WTC11 (cell line): ENCODE data around the gene BTK. TPM values are rescaled to one million over a fixed set of nuclear protein-coding genes. Genes with fewer than 3 reads are reported as not detected.

Source experiments
- ATAC-seq: fragments of 200-7000 bp; cut with Tn5 transposase; 2 replicates; pipeline ENCODE4 v1.10.0; 2021; ENCODE audit warnings: mild to moderate bottlenecking, moderate library complexity
- CTCF ChIA-PET: fragments of 300-600 bp; sonication (Branson Sonifier 250); formaldehyde crosslinking; loops from one replicate; lab custom pipeline; 2021; ENCODE audit warnings: antibody characterized with exemption; lab: Charles Lee
- POLR2A ChIA-PET: fragments of 350-600 bp; sonication (Branson Sonifier 250); formaldehyde crosslinking; loops from one replicate; lab custom pipeline; 2021; ENCODE audit warnings: antibody characterized with exemption; lab: Charles Lee
- DNase-seq: peaks from one replicate; pipeline ENCODE4 v3.0.0; 2021; ENCODE audit warnings: low spot score
- H3K27ac Mint-ChIP-seq: 2 replicates; pipeline ENCODE4 v1.8.0; 2021; ENCODE audit warnings: mixed read lengths
- H3K27me3 Mint-ChIP-seq: 2 replicates; pipeline ENCODE4 v1.8.0; 2021; ENCODE audit warnings: low read depth, mild to moderate bottlenecking, moderate library complexity, mixed read lengths
- H3K36me3 Mint-ChIP-seq: 2 replicates; pipeline ENCODE4 v1.8.0; 2021; ENCODE audit warnings: mixed read lengths
- H3K4me1 Mint-ChIP-seq: 2 replicates; pipeline ENCODE4 v1.8.0; 2022; ENCODE audit warnings: mixed read lengths
- H3K4me3 Mint-ChIP-seq: 2 replicates; pipeline ENCODE4 v1.8.0; 2021; ENCODE audit warnings: mild to moderate bottlenecking, moderate library complexity, mixed read lengths
- H3K9me3 Mint-ChIP-seq: 2 replicates; pipeline ENCODE4 v1.8.0; 2021; ENCODE audit warnings: mixed read lengths
- MXD4 ChIP-seq: fragments of 250-450 bp; sonication (Bioruptor Pico); IDR thresholded peaks from 2 replicates; pipeline ENCODE4 v1.8.0; 2021; ENCODE audit warnings: mild to moderate bottlenecking, moderate library complexity, borderline replicate concordance
- PRDM15 ChIP-seq: sonication (generic); formaldehyde crosslinking; IDR thresholded peaks from 2 replicates; pipeline ENCODE4 v1.8.0; 2022; ENCODE audit warnings: missing genetic modification reagents
- PRRX2 ChIP-seq: fragments of 250-450 bp; sonication (Bioruptor Pico); IDR thresholded peaks from 2 replicates; pipeline ENCODE4 v1.8.0; 2021; ENCODE audit warnings: mild to moderate bottlenecking
- RELA ChIP-seq: sonication (generic); formaldehyde crosslinking; IDR thresholded peaks from 2 replicates; pipeline ENCODE4 v1.8.1; 2022; ENCODE audit warnings: missing genetic modification reagents, mild to moderate bottlenecking, borderline replicate concordance
- RORB ChIP-seq: fragments of 250-450 bp; sonication (Bioruptor Pico); IDR thresholded peaks from 2 replicates; pipeline ENCODE4 v1.9.0; 2021; ENCODE audit warnings: mild to moderate bottlenecking
- TEAD1 ChIP-seq: sonication (generic); formaldehyde crosslinking; IDR thresholded peaks from 2 replicates; pipeline ENCODE4 v1.8.0; 2022; ENCODE audit warnings: mild to moderate bottlenecking, missing genetic modification reagents
- ZNF121 ChIP-seq: sonication (generic); formaldehyde crosslinking; IDR thresholded peaks from 2 replicates; pipeline ENCODE4 v1.8.0; 2023; ENCODE audit warnings: missing genetic modification reagents
- ZNF138 ChIP-seq: sonication (generic); formaldehyde crosslinking; conservative IDR thresholded peaks from 2 replicates; pipeline ENCODE4 v1.8.1; 2022; ENCODE audit warnings: mild to moderate bottlenecking, moderate library complexity, missing genetic modification reagents
- ZNF671 ChIP-seq: fragments of 250-450 bp; sonication (Bioruptor Pico); IDR thresholded peaks from 2 replicates; pipeline ENCODE4 v1.8.0; 2021; ENCODE audit warnings: mild to moderate bottlenecking
- ZSCAN18 ChIP-seq: fragments of 250-450 bp; sonication (Bioruptor Pico); IDR thresholded peaks from 2 replicates; pipeline ENCODE4 v2.1.2; 2022; ENCODE audit warnings: mild to moderate bottlenecking, moderate library complexity
- total RNA-seq: library from RNA; stranded (reverse); gene quantifications from 3 replicates; pipeline ENCODE4 v1.2.3, GENCODE V29; 2021
- TF ChIP-seq, protein P1 (sequence below): fragments of 250-450 bp; sonication (Bioruptor Pico); IDR thresholded peaks from 2 replicates; pipeline ENCODE4 v1.9.0; 2021; ENCODE audit warnings: mild to moderate bottlenecking
- TF ChIP-seq, protein P2 (sequence below): sonication (generic); formaldehyde crosslinking; IDR thresholded peaks from 2 replicates; pipeline ENCODE4 v1.8.1; 2023; ENCODE audit warnings: mild to moderate bottlenecking, missing genetic modification reagents, borderline replicate concordance
- TF ChIP-seq, protein P3 (sequence below): sonication (generic); formaldehyde crosslinking; IDR thresholded peaks from 2 replicates; pipeline ENCODE4 v1.8.1; 2022; ENCODE audit warnings: low read depth, missing genetic modification reagents, borderline replicate concordance

Gene BTK
- total RNA-seq, 1 experiment from 2014 or later = 0.74 TPM

- TF ChIP-seq, protein P1, sequence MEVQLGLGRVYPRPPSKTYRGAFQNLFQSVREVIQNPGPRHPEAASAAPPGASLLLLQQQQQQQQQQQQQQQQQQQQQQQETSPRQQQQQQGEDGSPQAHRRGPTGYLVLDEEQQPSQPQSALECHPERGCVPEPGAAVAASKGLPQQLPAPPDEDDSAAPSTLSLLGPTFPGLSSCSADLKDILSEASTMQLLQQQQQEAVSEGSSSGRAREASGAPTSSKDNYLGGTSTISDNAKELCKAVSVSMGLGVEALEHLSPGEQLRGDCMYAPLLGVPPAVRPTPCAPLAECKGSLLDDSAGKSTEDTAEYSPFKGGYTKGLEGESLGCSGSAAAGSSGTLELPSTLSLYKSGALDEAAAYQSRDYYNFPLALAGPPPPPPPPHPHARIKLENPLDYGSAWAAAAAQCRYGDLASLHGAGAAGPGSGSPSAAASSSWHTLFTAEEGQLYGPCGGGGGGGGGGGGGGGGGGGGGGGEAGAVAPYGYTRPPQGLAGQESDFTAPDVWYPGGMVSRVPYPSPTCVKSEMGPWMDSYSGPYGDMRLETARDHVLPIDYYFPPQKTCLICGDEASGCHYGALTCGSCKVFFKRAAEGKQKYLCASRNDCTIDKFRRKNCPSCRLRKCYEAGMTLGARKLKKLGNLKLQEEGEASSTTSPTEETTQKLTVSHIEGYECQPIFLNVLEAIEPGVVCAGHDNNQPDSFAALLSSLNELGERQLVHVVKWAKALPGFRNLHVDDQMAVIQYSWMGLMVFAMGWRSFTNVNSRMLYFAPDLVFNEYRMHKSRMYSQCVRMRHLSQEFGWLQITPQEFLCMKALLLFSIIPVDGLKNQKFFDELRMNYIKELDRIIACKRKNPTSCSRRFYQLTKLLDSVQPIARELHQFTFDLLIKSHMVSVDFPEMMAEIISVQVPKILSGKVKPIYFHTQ (CRISPR knock-in tag) = no peak
- TF ChIP-seq PRDM15 (CRISPR knock-in tag) (no peak), ZSCAN18 (CRISPR knock-in tag) (no peak), RELA (CRISPR knock-in tag) (no peak), TEAD1 (CRISPR knock-in tag) (no peak)
- TF ChIP-seq, all 79 proteins: peak for 0
These were observed 17.2 kb downstream of the BTK start (continued) for GRCh38 chrX:101368800-101369199.

GRCh38 chrX:101365301-101365795, 20.6 kb downstream of the BTK start:
- CTCF ChIA-PET = no interaction called here
- ATAC-seq (no peak), DNase-seq (no peak)
- Mint-ChIP-seq H3K36me3 (no peaks in the 10 kb centered on the region), H3K9me3 (no peaks in the 10 kb centered on the region), H3K4me3 (no peak overlapping the region), H3K4me1 (no peaks in the 10 kb centered on the region), H3K27me3 (no peaks in the 10 kb centered on the region), H3K27ac (no peak overlapping the region)
- POLR2A ChIA-PET = no interaction called here
- TF ChIP-seq, protein P2, sequence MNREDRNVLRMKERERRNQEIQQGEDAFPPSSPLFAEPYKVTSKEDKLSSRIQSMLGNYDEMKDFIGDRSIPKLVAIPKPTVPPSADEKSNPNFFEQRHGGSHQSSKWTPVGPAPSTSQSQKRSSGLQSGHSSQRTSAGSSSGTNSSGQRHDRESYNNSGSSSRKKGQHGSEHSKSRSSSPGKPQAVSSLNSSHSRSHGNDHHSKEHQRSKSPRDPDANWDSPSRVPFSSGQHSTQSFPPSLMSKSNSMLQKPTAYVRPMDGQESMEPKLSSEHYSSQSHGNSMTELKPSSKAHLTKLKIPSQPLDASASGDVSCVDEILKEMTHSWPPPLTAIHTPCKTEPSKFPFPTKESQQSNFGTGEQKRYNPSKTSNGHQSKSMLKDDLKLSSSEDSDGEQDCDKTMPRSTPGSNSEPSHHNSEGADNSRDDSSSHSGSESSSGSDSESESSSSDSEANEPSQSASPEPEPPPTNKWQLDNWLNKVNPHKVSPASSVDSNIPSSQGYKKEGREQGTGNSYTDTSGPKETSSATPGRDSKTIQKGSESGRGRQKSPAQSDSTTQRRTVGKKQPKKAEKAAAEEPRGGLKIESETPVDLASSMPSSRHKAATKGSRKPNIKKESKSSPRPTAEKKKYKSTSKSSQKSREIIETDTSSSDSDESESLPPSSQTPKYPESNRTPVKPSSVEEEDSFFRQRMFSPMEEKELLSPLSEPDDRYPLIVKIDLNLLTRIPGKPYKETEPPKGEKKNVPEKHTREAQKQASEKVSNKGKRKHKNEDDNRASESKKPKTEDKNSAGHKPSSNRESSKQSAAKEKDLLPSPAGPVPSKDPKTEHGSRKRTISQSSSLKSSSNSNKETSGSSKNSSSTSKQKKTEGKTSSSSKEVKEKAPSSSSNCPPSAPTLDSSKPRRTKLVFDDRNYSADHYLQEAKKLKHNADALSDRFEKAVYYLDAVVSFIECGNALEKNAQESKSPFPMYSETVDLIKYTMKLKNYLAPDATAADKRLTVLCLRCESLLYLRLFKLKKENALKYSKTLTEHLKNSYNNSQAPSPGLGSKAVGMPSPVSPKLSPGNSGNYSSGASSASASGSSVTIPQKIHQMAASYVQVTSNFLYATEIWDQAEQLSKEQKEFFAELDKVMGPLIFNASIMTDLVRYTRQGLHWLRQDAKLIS (CRISPR knock-in tag) = no peak
- TF ChIP-seq PRRX2 (CRISPR knock-in tag) = no peak
- no peak for TF ChIP-seq RORB
- TF ChIP-seq ZNF671 = no peak
- no peak for TF ChIP-seq MXD4 (CRISPR knock-in tag)
- TF ChIP-seq ZNF138 (CRISPR knock-in tag) = no peak

DNA sequence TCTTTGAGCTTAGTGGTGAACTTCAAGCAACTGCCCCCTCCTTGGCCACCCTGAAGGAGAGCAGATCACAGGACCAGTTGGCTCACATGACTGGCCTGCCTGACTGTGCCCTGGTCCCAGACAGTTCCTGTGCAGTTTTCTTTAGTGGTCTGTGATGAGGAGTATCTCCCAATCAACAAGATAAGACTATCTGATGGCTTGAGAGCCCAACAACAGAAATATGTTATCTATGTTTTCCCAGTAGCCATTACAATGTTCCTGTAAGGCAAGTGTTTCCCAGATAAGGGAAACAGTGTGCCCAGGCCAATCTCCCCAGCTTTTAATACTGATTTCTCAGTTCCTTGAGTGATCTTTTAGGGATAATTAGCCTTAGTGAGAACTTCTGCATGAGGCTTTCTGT, 23.2 kb downstream of the BTK start:
- DNase-seq (no peak), ATAC-seq (no peak)
- Mint-ChIP-seq H3K9me3 (no peaks in the 10 kb centered on the region), H3K4me3 (no peak overlapping the region), H3K4me1 (no peaks in the 10 kb centered on the region), H3K27me3 (no peaks in the 10 kb centered on the region), H3K27ac (no peak overlapping the region)
- TF ChIP-seq, protein P3, sequence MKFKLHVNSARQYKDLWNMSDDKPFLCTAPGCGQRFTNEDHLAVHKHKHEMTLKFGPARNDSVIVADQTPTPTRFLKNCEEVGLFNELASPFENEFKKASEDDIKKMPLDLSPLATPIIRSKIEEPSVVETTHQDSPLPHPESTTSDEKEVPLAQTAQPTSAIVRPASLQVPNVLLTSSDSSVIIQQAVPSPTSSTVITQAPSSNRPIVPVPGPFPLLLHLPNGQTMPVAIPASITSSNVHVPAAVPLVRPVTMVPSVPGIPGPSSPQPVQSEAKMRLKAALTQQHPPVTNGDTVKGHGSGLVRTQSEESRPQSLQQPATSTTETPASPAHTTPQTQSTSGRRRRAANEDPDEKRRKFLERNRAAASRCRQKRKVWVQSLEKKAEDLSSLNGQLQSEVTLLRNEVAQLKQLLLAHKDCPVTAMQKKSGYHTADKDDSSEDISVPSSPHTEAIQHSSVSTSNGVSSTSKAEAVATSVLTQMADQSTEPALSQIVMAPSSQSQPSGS (CRISPR knock-in tag) = no peak
- no peak for TF ChIP-seq ZNF121 (CRISPR knock-in tag)
- TF ChIP-seq, all 79 proteins: peak for 0
- CTCF ChIA-PET = no interaction called here
- no peaks in the 10 kb centered on the region for H3K36me3 Mint-ChIP-seq
- POLR2A ChIA-PET = no interaction called here
